Stimulated activated CD4-positive, alpha-beta T cell treated with anti-CD3 and anti-CD28 coated beads, Interleukin-15, amount 100 ng/mL, for 24 hours (primary cell): ENCODE measurements around the gene KCMF1.
A peak's percentile ranks its signal among the peaks of the same experiment; 100 is the strongest.

ENCODE experiments used
- DNase-seq: peaks from one replicate; pipeline ENCODE4 v3.0.0-alpha.2; 2020

The KCMF1 gene

DNA sequence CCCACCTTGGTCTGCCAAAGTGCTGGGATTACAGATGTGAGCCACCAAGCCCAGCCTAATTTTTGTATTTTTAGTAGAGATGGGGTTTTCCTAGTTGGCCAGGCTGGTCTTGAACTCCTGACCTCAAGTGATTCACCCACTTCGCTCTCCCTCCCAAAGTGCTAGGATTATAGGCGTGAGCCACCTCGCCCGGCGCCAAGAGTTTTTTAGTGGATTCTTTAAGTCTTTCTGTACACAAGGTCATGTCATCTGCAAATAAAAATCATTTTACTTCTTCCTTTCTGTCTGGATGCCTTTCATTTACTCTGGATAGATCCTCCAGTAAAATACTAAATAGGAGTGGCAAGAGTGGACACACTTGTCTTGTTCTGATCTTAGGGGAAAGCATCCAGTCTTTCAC, 61.7 kb downstream of the KCMF1 start:
- no peak for DNase-seq

DNA sequence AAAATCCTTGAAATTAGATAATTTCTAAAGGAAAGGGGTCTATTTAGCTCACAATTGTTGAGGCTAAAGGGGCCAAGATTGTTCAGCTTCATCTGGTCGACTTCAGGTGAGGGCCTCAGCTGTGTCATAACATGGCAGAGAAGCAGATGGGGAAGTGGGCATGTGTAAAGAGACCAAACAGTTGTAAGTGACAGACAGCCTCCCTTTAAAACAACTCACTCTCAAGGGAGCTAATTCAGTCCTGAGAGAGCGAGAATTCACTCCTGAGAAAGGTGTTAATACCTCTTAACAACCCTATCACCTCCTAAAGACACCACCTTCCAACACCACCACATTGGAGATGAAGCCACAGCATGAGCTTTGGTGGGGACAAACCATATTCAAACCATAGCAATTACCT, 62.4 kb downstream of the KCMF1 start:
- no peak for DNase-seq

DNA sequence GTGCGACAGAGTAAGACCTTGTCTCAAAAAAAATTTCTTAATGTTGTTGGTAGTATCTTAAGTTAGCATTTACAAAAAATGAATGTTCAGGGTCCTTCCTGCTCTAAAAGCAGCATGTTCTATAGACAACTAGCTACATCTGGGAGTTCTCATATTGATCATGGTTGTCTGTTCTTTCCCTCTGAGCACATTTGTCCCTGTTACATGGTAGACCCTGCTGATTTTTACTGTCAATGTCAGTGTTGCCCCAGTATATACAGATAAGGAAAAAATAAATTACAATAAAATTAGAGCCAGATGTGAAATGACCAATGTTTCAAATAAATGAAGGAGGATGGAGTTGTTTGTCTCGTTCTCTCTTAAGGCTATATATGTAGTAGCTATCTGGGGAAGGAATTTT, 63.2 kb downstream of the KCMF1 start:
- no peak for DNase-seq

DNA sequence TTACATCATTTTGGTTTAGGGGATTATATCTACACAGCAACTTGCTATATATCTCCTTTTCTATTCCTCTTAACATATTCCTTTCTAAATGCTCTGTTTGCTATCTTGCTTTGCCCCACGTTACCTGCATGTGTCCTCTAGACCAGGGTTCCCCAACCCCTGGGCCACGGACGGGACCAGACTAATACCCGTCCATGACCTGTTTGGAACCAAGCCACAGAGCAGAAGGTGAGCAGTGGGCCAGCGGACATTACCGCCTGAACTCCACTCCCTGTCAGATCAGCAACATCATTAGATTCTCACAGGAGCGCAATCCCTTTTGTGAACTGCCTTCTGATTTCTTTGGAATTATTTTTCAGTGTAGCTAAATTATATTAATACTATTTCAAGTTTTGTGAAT, 66.7 kb downstream of the KCMF1 start:
- no peak for DNase-seq

DNA sequence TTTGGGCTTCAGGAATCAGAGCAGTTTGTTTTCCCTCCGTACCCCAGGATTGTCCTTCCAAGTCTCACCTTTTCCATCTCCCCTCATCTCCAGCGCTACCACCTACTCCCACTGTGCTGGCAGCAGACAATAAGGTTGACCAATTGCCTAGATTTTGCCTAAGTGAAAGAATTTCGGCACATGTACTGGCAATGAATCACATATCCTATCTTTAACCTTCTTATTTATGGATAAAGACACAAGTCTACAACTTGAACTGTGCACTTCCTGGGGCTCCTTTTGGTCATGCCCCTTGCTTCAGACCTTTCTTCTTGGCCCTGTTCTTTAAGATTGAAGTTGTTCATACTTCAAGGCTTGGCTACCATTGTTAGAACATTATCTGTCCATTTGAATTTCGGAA, 71.4 kb downstream of the KCMF1 start:
- DNase-seq, result no peak

DNA sequence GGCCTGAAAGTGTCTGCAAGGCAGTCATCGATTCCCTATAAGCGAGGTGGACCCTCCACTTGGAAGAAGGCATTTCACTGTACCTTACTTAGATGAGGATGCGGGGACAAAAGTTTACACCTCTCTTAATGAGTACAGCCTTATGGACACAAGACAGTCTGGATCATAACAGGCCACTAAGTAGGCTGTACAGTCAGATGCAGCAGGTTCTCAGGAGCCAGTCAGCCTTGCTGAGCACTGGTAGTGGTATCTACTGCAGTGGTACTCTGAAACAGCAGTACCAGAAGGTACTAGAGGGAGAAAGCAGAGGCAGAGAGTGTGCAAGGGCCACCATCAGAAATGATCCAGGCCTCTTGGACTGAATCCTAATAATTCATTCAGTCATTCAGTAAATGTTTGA, 77.6 kb downstream of the KCMF1 start:
- DNase-seq, result no peak

DNA sequence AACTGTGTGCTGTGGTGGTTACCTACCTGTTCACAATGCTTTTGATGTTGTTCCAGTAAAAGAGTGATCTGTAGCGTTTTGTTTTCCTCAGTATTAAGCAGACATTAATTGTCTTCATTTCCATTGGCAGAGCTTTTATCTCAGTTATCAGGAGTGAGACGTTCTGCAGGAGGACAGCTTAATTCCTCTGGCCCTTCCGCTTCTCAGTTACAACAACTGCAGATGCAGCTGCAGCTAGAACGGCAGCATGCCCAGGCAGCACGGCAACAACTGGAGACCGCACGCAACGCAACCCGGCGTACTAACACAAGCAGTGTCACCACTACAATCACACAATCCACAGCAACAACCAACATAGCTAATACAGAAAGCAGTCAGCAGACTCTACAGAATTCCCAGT, 78.3 kb downstream of the KCMF1 start:
- DNase-seq, result no peak

DNA sequence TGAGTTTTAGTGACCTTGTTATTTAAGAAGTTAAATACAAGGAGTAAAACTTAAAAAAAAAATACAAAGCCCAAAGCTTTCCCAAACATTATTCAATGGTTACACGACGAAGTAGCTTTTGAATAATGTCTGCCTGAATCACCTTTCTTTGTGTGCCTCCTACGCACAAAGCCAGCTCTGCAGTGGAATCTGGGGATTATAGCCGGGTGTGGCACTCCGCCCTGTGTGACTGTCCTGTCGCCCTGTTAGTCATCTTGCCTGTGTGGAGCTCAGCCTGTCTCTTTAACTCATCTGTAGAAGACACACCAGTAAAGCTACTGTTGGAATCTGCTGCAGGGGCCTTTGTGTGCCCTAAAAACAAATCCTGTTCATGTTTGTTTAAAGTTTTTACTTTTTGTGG, 82.8 kb downstream of the KCMF1 start:
- DNase-seq, result peak; percentile 21

DNA sequence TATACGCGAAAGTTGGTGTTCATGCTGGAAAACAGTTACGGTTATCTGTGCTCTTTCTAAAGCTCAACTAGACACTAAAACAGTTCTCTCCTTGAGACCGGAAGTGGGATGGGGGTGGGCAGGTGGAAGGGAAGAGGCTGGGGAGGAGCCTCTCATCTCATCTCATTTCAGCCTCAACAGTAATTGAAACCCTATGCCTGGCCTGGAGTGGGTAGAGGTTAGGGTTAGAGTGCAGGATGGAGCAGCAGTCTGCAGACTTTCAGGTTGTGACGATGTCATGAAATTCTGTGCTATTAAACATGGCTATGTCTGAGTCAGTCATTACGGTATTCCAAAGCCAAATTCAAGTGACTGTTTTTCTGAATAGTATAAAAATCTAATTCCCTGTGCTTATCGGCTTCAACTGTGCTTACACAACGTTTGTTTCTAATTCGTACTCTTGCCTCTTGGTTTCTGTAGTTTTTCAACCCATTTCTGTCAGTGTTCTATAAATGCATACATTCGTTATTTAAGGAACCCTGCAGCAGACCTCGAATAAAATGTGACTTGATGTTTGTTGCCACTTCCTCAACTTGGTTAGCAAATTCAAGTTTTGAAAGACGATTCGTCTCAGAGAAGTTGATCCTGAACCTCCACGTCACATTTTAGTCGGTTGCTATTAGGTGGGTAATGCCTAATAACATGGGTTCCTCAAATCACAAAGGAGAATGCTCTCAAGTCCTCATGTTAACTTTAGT, 86.4 kb downstream of the KCMF1 start:
- DNase-seq, result no peak

DNA sequence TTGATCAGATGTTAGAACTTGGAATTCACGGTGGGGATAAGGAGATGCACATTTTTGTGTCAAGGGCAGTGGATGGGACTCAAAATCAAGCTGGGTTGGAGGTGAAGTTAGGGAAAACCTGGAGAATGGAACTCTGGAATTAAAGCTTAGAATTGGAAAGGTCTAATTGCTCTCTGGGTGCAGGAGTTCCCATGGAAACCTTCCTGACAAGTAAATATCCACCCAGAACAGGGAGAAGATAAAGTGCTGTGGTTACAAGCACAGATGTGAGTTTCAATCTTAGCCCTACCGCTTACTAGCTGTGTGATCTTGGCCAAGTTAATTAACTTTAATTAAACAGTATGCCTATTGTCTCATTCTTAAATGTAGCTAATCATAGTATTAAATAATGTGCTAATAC, 90.9 kb downstream of the KCMF1 start:
- no peak for DNase-seq

DNA sequence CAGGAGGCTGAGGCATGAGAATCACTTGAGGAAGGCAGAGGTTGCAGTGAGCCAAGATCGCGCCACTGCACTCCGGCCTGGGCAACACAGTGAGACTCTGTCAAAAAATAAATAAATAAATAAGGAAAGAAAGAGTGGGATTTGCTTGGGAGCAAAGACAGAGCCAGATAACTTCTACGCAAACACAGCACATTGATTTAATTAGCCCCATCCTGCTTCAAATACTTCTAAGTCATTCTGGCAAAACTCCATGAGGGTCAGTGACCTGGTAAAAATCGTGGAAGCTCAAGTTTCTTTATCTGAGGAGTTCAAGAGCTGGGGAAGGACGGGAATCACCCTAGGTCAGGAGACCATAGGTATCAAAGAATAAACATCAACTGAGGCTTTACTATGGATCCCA, 91.6 kb downstream of the KCMF1 start:
- no peak for DNase-seq

DNA sequence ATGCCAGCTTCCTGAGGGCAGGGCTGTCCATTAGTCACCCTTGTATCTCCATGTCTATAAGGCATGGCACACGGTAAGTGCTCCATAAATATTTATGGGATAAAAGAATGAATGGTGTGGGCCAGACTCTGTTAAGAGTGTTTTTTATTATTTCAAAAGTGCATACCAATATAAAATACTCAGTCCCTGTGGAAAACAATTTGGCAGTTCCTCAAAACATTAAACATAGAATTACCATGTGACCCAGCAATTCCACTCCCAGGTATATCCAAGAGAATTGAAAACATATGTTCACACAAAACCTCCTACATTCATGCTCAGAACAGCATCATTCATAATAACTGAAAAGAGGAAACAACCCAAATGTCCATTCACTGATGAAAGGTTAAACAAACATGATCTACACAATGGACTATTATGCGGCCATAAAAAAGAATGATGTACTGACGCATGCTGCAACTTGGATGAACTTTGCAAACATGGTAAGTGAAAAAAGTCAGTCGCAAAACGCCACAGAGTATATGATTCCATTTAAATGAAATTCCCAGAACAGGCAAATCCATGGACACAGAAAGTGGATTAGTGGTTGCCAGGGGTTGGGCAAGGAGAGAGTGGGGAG, 93.1 kb downstream of the KCMF1 start:
- no peak for DNase-seq

DNA sequence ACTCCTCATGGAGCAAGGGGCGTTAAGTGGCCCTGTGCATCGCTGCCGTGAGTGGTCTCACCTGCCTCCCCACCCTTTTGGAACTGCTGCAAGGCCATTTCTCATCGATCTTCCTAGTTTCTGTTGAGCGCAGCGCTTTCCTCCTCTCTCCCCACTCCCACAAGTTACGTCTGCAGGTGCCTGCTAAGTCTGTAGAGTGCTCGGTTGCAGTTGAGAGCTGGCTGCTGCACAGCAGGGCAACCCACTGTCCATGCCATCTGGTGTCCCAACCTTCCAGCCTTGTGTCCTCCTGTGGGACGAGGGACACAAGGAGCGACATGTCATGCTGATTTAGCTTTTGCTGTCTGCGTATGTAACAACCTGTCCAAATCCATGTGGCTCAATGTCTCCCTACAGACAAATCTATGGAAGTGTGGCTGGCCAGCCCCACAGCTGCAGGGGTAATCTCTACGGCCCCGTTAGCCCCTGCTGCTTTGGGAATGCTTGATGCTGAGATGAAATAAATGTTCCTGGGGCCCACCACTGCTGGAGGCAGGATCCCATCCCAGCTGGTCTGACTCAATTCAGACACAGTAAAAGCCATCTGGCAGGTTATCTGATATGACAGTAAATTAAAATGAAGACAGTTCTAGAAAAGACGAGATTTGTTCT, 94.1 kb downstream of the KCMF1 start:
- no peak for DNase-seq

DNA sequence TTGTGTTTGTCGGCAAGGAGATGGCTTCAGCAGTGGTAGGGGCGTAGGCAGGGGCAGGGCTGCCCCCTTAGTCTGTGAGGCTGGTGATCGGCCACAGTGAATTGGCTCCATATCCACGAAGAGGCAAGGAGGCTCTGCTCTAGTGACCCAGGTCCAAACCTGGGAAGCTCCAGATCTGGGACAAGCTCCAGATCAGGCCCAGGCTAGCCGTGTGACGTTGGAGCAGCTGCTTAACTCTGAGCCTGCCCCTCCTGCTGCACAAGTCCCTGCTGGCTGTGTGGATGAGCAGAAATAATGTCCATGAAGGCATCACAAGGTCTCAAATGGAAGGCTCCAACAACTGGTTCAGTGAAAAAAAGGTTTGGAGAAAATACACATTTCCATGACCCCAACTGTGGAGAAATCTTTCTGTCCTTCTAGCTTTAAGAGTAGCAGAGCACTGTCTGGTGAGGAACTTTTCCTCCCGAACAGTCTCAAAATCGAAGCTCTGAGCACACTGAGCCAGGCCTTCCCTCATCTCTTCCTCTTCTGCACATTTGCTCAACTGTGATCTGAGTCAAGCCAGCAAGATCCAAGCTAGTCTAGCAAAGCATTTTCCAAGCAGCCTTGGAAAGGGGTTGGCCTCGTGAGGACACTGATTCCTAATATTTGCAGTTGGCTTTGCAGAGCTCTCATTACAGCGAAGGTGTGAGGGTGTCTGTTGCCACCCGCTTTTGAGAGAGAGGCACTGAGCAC, 95.2 kb downstream of the KCMF1 start:
- no peak for DNase-seq

DNA sequence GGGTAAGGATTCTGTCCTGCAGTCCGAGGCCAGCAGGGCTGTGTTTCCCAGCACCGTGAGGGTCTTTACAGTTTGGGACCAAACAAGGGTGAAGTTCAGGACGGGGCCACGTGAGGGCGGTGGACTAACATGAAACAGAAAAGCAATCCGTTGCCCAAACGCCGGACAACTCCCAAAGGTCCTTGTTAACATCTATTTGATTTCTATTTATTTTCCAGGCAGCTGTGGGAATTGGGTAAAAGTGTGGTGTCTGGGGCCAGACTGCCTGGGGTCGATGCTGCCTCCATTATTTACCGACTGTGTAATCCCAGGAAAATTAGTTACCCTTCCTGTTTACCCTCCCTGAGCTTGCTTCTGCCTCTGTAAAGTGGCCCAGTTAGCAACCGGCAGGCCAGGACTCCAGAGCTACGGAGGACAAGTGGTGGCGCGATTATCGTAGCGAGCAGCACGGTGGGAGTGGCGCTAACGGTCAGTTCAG, 96.0 kb downstream of the KCMF1 start:
- peak; percentile 73 for DNase-seq

DNA sequence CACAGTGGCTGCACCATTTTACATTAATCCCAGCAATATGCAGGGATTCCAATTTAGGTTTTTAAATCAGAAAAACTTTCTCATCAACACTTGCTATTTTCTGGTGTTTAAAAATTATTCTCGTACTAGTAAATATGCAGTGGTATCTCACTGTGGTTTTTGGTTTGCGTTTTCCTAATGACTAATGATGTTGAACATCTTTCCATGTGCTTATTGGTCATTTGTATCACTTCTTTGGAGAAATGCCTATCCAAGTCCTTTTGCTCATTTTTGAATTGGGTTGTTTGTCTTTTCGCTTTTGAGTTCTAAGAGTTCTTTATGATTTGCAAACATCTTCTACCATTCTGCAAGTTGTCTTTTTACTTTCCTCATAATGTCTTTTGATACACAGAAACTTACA, 100.1 kb downstream of the KCMF1 start:
- DNase-seq, result no peak

DNA sequence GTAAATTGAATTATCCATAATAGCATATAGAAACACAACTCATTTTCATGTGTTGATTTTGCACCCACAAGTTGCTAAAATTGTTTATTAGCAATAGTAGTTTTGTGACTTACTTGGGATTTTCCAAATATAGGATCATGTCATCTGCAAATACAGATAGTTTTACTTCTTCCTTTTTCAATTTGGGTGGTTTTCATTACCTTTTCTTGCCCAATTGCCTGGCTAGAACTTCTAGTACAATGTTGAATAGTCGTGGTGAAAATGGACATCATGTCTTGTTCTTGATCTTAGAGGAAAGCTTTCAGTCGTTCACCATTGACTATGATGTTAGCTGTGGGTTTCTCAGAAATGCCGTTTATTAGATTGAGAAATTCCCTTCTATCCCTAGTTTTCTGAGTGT, 102.1 kb downstream of the KCMF1 start:
- DNase-seq, result no peak

DNA sequence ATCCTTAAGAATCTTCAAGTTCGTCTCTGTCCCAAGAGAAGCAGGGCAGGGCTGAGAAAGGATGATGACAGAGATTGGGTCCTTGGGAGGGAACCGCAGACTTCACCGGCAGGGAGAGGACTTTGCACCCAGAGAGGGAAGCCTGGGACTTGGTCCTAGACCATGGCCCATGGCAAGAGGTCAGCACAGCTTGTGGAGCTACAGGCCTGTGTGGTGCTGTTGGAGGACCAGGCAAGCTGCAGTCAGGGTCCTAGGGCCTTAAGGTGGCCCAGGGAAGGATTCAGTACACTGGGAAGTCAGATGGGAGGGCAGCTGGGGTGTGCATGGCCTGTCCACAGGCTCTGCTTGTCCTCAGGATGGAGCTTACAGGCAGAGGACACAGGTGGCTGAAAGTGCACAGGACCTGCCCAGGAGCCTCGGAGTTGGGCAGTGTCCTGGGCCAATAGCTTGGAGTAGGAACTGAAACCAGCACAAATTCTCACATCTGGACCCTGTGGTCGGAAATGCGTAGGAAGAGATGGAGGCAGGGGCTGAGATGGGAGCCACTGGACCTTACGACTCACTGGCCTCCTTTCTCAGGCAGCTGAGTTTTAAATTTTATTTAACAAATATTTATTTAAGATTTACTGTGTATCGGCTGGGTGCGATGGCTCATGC, 105.8 kb downstream of the KCMF1 start:
- no peak for DNase-seq

DNA sequence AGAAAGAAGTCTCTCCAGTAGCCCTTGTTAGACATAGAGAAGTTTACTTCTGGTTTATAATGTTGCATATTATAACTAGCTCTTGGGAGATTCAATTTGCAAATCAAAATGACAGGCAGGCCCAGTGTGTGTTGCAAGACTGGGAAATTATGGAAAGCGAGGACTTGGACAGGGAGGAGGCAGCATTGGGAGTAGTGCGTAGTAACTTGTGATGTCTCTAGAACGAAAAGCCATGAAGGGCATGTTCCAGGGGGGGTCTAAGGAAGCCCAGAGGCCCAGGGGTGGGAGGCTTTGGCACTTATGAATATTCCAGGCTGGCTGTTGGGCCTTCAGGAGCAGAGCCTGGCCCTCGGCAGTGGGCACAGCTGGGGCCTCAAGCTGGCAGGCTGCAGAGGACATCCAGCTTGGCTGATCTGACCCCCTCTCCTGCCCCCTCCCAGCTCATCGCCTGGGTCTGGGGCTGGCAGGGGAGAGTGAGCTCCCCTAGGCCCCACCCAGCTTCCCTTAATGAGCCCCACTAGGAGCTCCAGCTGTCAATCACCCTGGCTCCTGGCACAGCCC, 107.0 kb downstream of the KCMF1 start:
- no peak for DNase-seq

DNA sequence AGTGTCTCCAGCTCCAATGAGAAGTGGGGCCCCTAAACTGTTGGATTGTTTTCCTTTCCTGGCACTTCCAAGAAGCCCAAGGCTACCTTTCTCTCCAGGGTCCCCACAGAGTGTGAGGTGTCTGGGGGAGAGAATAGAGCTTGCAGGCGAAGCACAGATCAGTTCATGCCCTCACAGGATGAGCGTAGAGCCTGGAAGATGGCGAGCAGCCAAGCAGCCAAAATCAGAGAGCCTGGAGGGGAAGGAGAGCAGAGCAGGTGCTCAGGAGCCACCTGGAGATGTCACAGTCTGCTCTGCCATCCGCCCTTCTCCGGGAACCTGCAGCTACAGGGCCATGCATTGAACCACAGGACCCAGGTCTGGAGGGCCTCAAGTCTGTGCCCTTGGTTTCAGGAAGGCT, 107.6 kb downstream of the KCMF1 start:
- DNase-seq, result no peak

DNA sequence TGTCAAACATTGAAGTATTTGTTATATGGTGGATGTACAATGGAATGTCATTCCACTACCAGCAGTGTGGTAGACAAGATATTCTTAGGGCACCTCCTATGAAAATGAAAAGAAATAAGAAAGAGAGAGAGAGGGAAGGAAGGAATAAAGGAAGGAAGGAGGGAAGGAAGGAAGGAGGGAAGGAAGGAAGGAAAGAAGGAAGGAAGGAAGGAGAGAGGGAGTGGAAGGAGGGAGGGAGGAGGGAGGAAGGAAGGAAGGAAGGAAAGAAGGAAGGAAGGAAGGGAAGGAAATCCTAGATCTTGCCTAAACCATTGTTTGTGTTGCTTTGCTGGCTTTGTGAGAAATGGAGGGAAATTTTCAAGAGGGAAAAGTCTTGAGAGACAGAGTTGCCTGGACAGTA, 112.1 kb downstream of the KCMF1 start:
- DNase-seq, result no peak

DNA sequence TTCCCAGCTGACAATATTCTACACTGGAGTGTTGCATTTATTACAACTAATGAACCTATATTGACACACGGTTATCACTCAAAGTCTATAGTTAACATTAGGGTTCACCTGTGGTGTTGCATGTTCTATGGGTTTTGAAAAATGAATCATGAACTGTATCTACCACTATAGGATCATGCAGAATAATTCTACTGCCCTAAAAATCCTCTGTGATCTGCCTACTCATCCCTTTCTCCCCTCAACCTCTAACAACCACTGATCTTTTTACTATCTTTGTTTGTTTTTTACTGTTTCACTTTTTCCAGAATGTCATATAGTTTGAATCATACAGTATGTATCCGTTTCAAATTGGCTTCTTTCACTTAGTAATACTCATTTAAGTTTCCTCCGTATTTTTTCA, 114.6 kb downstream of the KCMF1 start:
- no peak for DNase-seq

DNA sequence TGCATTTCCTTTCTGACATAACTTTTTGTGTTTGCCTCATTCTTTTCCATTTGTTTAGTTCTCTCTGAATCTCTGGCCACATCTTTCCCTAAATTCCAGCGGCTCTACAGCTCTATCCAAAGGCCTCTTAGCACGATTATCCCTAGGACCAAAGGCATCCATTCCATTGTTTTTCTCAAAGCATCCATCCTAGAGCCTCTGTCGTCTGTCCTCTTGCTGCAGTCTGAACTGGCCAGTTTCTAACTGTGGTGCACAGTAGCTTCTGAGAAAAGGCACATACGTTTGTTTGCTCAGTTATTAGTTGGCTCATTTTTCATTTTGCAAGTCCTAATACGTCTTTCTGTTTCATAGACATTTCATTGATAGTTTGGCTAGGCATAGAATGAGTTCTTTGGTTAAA, 116.6 kb downstream of the KCMF1 start:
- no peak for DNase-seq
